A549 (cell line): ENCODE data around the gene GLRX2.

Experiments used
- CHD2 ChIP-seq: fragments of 150-350 bp; IDR thresholded peaks from 2 replicates; pipeline ENCODE4 v1.6.1; 2014; ENCODE audit warnings: low read length; ENCODE audit not compliant: partially characterized antibody
- MAZ ChIP-seq: fragments of 150-350 bp; IDR thresholded peaks from 2 replicates; pipeline ENCODE4 v1.6.1; 2014; ENCODE audit warnings: antibody characterized with exemption, low read depth, low read length, borderline replicate concordance
- NR3C1 ChIP-seq: fragments of >200 bp; sonication (Bioruptor Twin); formaldehyde crosslinking; IDR thresholded peaks from 3 replicates; pipeline ENCODE4 v1.6.1; 2017
- TF ChIP-seq, protein P1 (sequence below): fragments of >200 bp; sonication (Bioruptor Twin); formaldehyde crosslinking; IDR thresholded peaks from 3 replicates; pipeline ENCODE4 v1.5.1; 2016
- TF ChIP-seq, protein P2 (sequence below): fragments of 200-600 bp; sonication (generic); IDR thresholded peaks from 2 replicates; pipeline ENCODE4 v1.6.1; 2016; ENCODE audit warnings: antibody characterized with exemption, mild to moderate bottlenecking, moderate library complexity

DNA sequence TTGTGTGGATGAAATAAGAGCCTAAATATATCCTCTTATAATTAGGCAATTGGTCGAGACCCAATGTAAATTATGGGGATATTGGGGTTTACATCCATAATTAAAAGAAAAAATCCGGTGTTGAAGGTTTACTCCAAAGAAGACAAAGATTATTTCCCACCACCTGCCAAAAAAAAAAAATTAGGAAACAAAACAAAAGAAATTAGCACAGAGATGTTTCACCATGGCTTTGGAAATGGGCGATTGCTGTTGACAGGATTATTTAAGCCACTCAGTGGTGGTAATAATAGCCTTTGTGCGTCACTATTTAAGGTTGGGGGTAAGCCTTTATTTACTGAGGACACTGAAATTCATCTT, 585 bp upstream of the GLRX2 start:
- TF ChIP-seq, protein P1, sequence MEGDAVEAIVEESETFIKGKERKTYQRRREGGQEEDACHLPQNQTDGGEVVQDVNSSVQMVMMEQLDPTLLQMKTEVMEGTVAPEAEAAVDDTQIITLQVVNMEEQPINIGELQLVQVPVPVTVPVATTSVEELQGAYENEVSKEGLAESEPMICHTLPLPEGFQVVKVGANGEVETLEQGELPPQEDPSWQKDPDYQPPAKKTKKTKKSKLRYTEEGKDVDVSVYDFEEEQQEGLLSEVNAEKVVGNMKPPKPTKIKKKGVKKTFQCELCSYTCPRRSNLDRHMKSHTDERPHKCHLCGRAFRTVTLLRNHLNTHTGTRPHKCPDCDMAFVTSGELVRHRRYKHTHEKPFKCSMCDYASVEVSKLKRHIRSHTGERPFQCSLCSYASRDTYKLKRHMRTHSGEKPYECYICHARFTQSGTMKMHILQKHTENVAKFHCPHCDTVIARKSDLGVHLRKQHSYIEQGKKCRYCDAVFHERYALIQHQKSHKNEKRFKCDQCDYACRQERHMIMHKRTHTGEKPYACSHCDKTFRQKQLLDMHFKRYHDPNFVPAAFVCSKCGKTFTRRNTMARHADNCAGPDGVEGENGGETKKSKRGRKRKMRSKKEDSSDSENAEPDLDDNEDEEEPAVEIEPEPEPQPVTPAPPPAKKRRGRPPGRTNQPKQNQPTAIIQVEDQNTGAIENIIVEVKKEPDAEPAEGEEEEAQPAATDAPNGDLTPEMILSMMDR = no peak
- TF ChIP-seq, protein P2, sequence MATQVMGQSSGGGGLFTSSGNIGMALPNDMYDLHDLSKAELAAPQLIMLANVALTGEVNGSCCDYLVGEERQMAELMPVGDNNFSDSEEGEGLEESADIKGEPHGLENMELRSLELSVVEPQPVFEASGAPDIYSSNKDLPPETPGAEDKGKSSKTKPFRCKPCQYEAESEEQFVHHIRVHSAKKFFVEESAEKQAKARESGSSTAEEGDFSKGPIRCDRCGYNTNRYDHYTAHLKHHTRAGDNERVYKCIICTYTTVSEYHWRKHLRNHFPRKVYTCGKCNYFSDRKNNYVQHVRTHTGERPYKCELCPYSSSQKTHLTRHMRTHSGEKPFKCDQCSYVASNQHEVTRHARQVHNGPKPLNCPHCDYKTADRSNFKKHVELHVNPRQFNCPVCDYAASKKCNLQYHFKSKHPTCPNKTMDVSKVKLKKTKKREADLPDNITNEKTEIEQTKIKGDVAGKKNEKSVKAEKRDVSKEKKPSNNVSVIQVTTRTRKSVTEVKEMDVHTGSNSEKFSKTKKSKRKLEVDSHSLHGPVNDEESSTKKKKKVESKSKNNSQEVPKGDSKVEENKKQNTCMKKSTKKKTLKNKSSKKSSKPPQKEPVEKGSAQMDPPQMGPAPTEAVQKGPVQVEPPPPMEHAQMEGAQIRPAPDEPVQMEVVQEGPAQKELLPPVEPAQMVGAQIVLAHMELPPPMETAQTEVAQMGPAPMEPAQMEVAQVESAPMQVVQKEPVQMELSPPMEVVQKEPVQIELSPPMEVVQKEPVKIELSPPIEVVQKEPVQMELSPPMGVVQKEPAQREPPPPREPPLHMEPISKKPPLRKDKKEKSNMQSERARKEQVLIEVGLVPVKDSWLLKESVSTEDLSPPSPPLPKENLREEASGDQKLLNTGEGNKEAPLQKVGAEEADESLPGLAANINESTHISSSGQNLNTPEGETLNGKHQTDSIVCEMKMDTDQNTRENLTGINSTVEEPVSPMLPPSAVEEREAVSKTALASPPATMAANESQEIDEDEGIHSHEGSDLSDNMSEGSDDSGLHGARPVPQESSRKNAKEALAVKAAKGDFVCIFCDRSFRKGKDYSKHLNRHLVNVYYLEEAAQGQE = no peak
- TF ChIP-seq NR3C1 (no peak), CHD2 (no peak), MAZ (no peak)
